Nephron progenitor cell (in vitro differentiated cells): ENCODE data around the gene GALNS.

ENCODE experiments used
- DNase-seq: peaks from one replicate; pipeline ENCODE4 v3.0.0; 2021
- H3K27ac Mint-ChIP-seq: 2 replicates; pipeline ENCODE4 v1.8.0; 2021; ENCODE audit warnings: mild to moderate bottlenecking, moderate library complexity, mixed read lengths
- H3K27me3 Mint-ChIP-seq: 2 replicates; pipeline ENCODE4 v1.8.0; 2021; ENCODE audit warnings: mild to moderate bottlenecking, low read depth, mixed read lengths; ENCODE audit not compliant: poor library complexity
- H3K36me3 Mint-ChIP-seq: 2 replicates; pipeline ENCODE4 v1.8.0; 2021; ENCODE audit warnings: low read depth, mixed read lengths
- H3K4me1 Mint-ChIP-seq: 2 replicates; pipeline ENCODE4 v1.8.0; 2021; ENCODE audit warnings: mixed read lengths
- H3K4me3 Mint-ChIP-seq: 2 replicates; pipeline ENCODE4 v1.8.0; 2021; ENCODE audit warnings: mild to moderate bottlenecking, moderate library complexity, mixed read lengths
- H3K9me3 Mint-ChIP-seq: 2 replicates; pipeline ENCODE4 v1.8.0; 2021; ENCODE audit warnings: mild to moderate bottlenecking, moderate library complexity, mixed read lengths
- TF ChIP-seq, protein P1 (sequence below): fragments of 200-600 bp; sonication (generic); IDR thresholded peaks from 2 replicates; pipeline ENCODE4 v1.5.0; 2021; ENCODE audit warnings: antibody characterized with exemption

Gene GALNS

GRCh38 chr16:88885693-88886280 is 29.0 kb upstream of the GALNS start:
- H3K4me1 Mint-ChIP-seq = peaks cover 15% of the 10 kb centered on the region
- H3K27ac Mint-ChIP-seq = no peak overlapping the region
- no peaks in the 10 kb centered on the region for H3K36me3 Mint-ChIP-seq
- H3K27me3 Mint-ChIP-seq = peaks cover 19% of the 10 kb centered on the region
- no peak overlapping the region for H3K4me3 Mint-ChIP-seq
- TF ChIP-seq, protein P1, sequence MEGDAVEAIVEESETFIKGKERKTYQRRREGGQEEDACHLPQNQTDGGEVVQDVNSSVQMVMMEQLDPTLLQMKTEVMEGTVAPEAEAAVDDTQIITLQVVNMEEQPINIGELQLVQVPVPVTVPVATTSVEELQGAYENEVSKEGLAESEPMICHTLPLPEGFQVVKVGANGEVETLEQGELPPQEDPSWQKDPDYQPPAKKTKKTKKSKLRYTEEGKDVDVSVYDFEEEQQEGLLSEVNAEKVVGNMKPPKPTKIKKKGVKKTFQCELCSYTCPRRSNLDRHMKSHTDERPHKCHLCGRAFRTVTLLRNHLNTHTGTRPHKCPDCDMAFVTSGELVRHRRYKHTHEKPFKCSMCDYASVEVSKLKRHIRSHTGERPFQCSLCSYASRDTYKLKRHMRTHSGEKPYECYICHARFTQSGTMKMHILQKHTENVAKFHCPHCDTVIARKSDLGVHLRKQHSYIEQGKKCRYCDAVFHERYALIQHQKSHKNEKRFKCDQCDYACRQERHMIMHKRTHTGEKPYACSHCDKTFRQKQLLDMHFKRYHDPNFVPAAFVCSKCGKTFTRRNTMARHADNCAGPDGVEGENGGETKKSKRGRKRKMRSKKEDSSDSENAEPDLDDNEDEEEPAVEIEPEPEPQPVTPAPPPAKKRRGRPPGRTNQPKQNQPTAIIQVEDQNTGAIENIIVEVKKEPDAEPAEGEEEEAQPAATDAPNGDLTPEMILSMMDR = no peak
- H3K9me3 Mint-ChIP-seq = peaks cover 12% of the 10 kb centered on the region
- no peak for DNase-seq

- no peak overlapping the region for H3K27ac Mint-ChIP-seq
- TF ChIP-seq, protein P1 = no peak
- peaks cover 3% of the 10 kb centered on the region for H3K9me3 Mint-ChIP-seq
- H3K4me1 Mint-ChIP-seq = peaks cover 25% of the 10 kb centered on the region
- no peaks in the 10 kb centered on the region for H3K36me3 Mint-ChIP-seq
- DNase-seq = no peak
- no peak overlapping the region for H3K4me3 Mint-ChIP-seq
- H3K27me3 Mint-ChIP-seq = peaks cover 12% of the 10 kb centered on the region
Measured at GRCh38 chr16:88884569-88885271, 28.0 kb upstream of the GALNS start.

DNA sequence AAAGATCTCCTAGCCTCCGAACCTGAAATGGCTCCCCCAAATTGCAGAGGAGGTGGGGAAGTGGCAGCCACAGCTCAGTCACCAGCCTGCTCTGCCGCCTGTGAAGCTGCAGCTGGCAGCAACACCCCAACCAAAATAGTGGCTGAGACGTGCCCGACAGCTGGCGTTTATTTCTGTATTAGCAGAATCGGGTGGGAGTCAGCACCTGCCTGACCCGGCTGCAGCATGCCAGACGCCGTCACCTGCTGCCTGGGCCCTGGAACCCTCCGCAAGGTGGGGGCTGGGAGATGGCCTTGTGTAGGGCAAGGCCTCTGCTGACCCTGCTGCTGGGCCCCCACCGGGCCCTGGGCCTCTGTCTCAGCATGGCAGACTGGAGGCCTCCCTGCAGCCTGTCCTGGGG is 27.2 kb upstream of the GALNS start:
- peaks cover 12% of the 10 kb centered on the region for H3K27me3 Mint-ChIP-seq
- no peak overlapping the region for H3K27ac Mint-ChIP-seq
- no peak overlapping the region for H3K4me3 Mint-ChIP-seq
- TF ChIP-seq, protein P1 = no peak
- no peaks in the 10 kb centered on the region for H3K36me3 Mint-ChIP-seq
- no peaks in the 10 kb centered on the region for H3K9me3 Mint-ChIP-seq
- no peak for DNase-seq
- peaks cover 26% of the 10 kb centered on the region for H3K4me1 Mint-ChIP-seq

- Mint-ChIP-seq H3K27ac (peak overlapping the region; percentile 61), H3K27me3 (peaks cover 12% of the 10 kb centered on the region), H3K4me1 (peaks cover 26% of the 10 kb centered on the region), H3K9me3 (no peaks in the 10 kb centered on the region), H3K4me3 (no peak overlapping the region), H3K36me3 (no peaks in the 10 kb centered on the region)
- no peak for DNase-seq
- TF ChIP-seq, protein P1 = no peak
Measured at GRCh38 chr16:88883117-88883895, 26.6 kb upstream of the GALNS start.

GRCh38 chr16:88882358-88883030 is 25.7 kb upstream of the GALNS start:
- no peak overlapping the region for H3K4me3 Mint-ChIP-seq
- no peaks in the 10 kb centered on the region for H3K36me3 Mint-ChIP-seq
- no peaks in the 10 kb centered on the region for H3K9me3 Mint-ChIP-seq
- no peak overlapping the region for H3K27ac Mint-ChIP-seq
- peaks cover 16% of the 10 kb centered on the region for H3K27me3 Mint-ChIP-seq
- TF ChIP-seq, protein P1 = no peak
- H3K4me1 Mint-ChIP-seq = peaks cover 20% of the 10 kb centered on the region
- DNase-seq = no peak
